ENCODE measurements around the gene IL11.

The IL11 gene

DNA sequence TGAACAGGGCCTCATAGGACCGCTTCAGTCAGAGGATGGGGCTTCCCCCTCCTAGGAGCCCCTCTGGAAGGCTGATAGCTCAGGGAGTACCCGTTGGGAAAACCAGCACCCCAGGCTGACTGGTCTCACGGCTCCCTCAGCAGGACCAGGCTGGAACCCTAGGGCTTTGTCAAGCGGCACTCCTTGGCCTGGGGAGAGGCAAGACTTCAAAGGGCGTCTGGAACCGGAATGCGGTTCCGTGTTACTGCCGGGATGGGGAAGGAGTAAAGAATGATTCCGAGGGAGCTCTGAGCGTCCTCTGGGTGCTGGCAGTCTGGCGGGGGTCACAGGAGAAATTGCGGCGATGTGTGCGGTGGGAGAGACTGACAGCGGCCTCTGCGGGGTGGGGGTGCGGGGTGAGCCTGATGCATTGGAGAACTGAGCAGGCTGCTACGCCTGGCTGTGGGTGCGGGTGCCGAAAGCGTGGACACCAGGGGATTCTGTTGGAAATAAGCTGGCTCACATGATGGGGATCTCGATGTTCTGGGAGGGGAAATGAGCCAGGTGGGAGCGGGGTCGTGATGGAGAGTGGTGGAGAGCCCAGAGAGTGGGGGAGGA is 17.6 kb downstream of the IL11 start:
- Histone ChIP-seq H3K27ac (ENCODE audit: low read depth in 2 of 2, low read length in 2 of 2) (no peak overlapping the region), H3K36me3 (ENCODE audit: control insufficient read depth in 2 of 2, insufficient read depth in 2 of 2, low read length in 2 of 2) (no peaks in the 10 kb centered on the region), H3K27me3 (ENCODE audit: control insufficient read depth in 2 of 2, insufficient read depth in 2 of 2, low read length in 2 of 2) (peaks cover 15 to 17% of the 10 kb centered on the region in 2 donors), H3K9ac (ENCODE audit: low read depth in 1 of 2, low read length in 2 of 2) (no peak overlapping the region), H3K4me3 (ENCODE audit: low read length in 2 of 2) (peak overlapping the region in 1 of 2 donors; percentile 71), H3K9me3 (ENCODE audit: control insufficient read depth in 2 of 2, low read length in 2 of 2) (no peaks in the 10 kb centered on the region), H3K4me1 (ENCODE audit: control insufficient read depth in 2 of 2, insufficient read depth in 2 of 2, low read length in 2 of 2) (peaks cover 22 to 27% of the 10 kb centered on the region in 2 donors)

DNA sequence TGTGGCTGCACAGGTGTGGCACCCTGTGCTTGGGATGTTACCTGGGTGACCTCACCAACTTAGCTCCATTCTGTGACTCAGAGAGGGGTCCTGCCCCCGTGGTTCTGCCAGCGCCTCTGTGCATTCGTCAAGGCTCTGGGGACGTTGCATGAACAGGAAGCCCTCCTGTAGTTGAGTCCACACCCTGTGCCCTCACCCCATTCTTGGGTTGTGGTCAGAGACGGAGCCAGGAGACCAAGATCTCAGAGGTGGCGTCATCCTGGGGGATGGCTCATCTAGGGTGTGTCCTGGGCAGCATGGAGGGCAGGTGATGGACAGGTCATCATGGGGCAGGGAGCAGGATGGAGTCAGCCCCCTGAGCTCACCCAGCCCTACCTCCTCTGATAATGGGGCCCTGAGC is 18.2 kb downstream of the IL11 start:
- H3K27me3 ChIP-seq (ENCODE audit: control insufficient read depth in 2 of 2, insufficient read depth in 2 of 2, low read length in 2 of 2): peaks cover 15 to 17% of the 10 kb centered on the region in 2 donors
- peaks cover 22 to 27% of the 10 kb centered on the region in 2 donors for H3K4me1 ChIP-seq (ENCODE audit: control insufficient read depth in 2 of 2, insufficient read depth in 2 of 2, low read length in 2 of 2)

DNA sequence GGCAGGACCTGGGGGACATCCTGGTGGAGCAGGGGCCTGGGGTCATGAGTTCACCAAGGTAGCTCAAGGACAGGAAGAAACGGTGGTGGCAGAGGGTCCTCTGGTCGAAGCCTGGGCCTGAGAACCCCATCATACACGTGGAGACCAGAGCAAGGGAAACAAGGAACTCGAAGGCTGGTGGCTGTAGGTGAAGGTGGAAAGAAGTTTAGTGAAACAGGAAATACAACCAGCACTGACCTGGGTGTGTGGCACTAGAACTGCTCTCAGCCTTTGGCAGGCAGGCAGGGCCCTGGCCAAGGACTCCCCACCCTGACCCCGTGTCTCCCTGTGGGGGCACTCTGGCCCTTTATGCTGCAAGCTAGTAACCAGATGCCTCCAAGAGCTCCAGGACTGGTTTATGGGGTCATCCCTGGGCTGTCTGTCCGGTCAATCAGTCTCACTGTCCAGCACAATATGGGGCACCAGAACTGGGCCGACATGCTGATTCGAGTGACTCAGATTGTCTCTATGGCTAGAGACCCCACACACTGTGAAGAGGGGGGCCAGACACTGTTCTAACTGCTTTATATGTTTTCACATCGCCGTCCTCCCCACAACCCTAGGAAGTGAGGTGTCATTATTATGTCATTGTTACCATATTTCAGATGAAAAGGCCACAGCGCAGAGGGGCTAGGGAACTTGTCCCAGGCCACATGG is 19.5 kb downstream of the IL11 start:
- Histone ChIP-seq H3K36me3 (ENCODE audit: control insufficient read depth in 2 of 2, insufficient read depth in 2 of 2, low read length in 2 of 2) (no peaks in the 10 kb centered on the region), H3K9ac (ENCODE audit: low read depth in 1 of 2, low read length in 2 of 2) (peak overlapping the region in 1 of 2 donors; percentile 6), H3K9me3 (ENCODE audit: control insufficient read depth in 2 of 2, low read length in 2 of 2) (no peaks in the 10 kb centered on the region), H3K4me1 (ENCODE audit: control insufficient read depth in 2 of 2, insufficient read depth in 2 of 2, low read length in 2 of 2) (peaks cover 26 to 33% of the 10 kb centered on the region in 2 donors), H3K27me3 (ENCODE audit: control insufficient read depth in 2 of 2, insufficient read depth in 2 of 2, low read length in 2 of 2) (peaks cover 15 to 17% of the 10 kb centered on the region in 2 donors), H3K27ac (ENCODE audit: low read depth in 2 of 2, low read length in 2 of 2) (peak overlapping the region; percentile 14 to 52), H3K4me3 (ENCODE audit: low read length in 2 of 2) (no peak overlapping the region)

More for the DNA sequence above, 18.2 kb downstream of the IL11 start:
- Histone ChIP-seq H3K27ac (ENCODE audit: low read depth in 2 of 2, low read length in 2 of 2) (no peak overlapping the region), H3K36me3 (ENCODE audit: control insufficient read depth in 2 of 2, insufficient read depth in 2 of 2, low read length in 2 of 2) (no peaks in the 10 kb centered on the region), H3K9me3 (ENCODE audit: control insufficient read depth in 2 of 2, low read length in 2 of 2) (no peaks in the 10 kb centered on the region), H3K4me3 (ENCODE audit: low read length in 2 of 2) (no peak overlapping the region), H3K9ac (ENCODE audit: low read depth in 1 of 2, low read length in 2 of 2) (no peak overlapping the region)

DNA sequence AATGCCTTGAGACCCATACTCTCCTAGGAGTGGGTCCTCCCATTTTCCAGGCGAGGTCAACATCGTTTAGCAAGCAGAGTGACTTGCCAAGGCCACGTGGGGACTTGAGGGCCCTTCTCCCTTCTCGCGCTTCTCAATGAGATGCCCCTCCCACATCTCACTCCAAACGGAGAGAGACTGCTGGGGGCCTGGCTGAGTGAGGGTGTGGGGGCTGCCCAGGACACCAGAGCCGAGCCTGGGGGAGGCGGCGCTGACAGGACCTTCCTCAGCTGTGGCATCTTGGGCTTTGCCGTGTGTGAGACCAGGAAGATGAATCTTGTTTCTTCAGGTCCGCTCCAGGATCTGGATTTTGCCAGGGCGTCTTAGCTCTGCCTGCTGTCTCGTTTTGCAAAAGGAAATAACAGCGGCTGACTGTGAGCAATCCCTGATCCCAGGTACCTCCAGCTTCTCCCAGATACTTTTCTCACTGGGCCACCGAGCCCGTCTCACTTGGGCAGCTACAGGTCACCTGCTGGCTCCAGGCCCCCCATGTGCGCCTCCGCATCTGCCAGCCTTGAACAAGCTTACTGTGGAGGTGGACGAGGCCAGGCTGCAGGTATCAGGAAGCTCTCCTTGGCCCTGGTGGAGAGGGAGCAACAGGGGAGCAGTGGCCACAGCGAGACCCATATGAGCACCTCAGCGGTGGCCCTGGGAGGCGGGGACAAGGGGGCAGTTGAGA is 21.8 kb downstream of the IL11 start:
- no peak overlapping the region for H3K9ac ChIP-seq (ENCODE audit: low read depth in 1 of 2, low read length in 2 of 2)
- H3K4me3 ChIP-seq (ENCODE audit: low read length in 2 of 2): no peak overlapping the region
- peaks cover 12 to 17% of the 10 kb centered on the region in 2 donors for H3K27me3 ChIP-seq (ENCODE audit: control insufficient read depth in 2 of 2, insufficient read depth in 2 of 2, low read length in 2 of 2)
- H3K27ac ChIP-seq (ENCODE audit: low read depth in 2 of 2, low read length in 2 of 2): no peak overlapping the region
- peaks cover 25 to 34% of the 10 kb centered on the region in 2 donors for H3K4me1 ChIP-seq (ENCODE audit: control insufficient read depth in 2 of 2, insufficient read depth in 2 of 2, low read length in 2 of 2)
- H3K9me3 ChIP-seq (ENCODE audit: control insufficient read depth in 2 of 2, low read length in 2 of 2): no peaks in the 10 kb centered on the region
- H3K36me3 ChIP-seq (ENCODE audit: control insufficient read depth in 2 of 2, insufficient read depth in 2 of 2, low read length in 2 of 2): peaks cover 0 to 4% of the 10 kb centered on the region in 2 donors

DNA sequence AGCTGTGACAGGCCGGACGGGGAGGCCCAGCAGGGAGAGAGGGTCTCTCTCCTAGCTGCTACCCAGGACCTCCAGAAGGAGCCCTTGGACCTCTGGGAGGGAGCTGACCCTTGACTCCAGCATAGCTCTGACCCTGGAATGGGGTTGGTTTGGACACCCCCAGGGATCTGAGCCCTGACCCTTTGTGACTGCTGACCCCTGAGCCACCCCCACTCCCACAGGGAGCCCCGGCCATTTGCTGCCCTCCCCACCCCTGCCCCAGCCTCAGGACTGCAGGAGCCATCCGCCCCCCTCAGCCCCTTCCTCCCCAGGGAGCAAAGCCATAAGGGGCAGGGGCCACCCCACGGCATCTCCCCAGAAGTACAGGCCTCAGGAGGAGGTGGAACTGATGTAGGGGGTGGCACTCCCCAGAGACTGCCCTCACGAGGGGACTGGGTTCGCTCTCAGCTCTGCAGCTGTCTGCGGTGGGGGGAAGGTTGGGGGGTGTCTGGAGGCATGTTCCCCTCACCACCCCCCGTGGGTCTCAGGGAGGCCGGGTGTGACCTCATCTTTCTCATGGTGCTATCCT is 22.7 kb downstream of the IL11 start:
- peaks cover 16 to 24% of the 10 kb centered on the region in 2 donors for H3K4me1 ChIP-seq (ENCODE audit: control insufficient read depth in 2 of 2, insufficient read depth in 2 of 2, low read length in 2 of 2)
- H3K9ac ChIP-seq (ENCODE audit: low read depth in 1 of 2, low read length in 2 of 2): no peak overlapping the region
- peaks cover 0 to 8% of the 10 kb centered on the region in 2 donors for H3K36me3 ChIP-seq (ENCODE audit: control insufficient read depth in 2 of 2, insufficient read depth in 2 of 2, low read length in 2 of 2)
- H3K4me3 ChIP-seq (ENCODE audit: low read length in 2 of 2): no peak overlapping the region
- no peaks in the 10 kb centered on the region for H3K9me3 ChIP-seq (ENCODE audit: control insufficient read depth in 2 of 2, low read length in 2 of 2)
- no peak overlapping the region for H3K27ac ChIP-seq (ENCODE audit: low read depth in 2 of 2, low read length in 2 of 2)
- peaks cover 5 to 7% of the 10 kb centered on the region in 2 donors for H3K27me3 ChIP-seq (ENCODE audit: control insufficient read depth in 2 of 2, insufficient read depth in 2 of 2, low read length in 2 of 2)

DNA sequence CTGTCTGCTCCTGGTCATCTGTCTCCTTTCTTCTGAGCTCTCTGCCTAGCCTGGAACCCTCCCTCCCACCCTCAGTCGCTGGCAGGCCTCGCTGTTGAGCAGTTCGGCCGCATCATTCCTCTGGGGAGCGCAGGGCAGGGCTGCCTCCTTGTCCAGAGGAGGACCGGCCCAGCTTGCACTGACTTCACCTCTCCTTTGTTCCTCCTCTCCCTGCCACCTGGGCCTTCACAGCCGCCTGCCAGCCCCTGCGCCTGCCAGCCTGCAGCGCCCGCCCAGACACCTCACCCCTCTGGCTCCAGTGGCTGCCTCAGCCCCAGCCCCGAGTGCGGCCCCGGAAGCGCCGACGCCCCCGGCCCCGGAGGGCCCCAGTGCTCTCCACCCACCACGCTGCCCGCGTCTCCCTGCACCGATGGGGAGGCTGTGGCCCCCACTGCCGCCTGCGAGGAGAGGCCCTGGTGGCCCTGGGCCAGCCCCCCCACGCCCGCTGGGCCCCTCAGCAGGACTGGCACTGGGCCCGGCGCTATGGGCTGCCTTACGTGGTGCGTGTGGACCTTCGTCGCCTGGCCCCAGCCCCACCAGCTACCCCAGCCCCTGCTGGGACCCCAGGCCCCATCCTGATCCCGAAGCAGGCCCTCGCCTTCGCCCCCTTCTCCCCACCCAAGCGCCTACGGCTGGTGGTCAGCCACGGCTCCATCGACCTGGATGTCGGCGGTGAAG is 23.4 kb downstream of the IL11 start:
- Histone ChIP-seq H3K4me3 (ENCODE audit: low read length in 2 of 2) (no peak overlapping the region), H3K27me3 (ENCODE audit: control insufficient read depth in 2 of 2, insufficient read depth in 2 of 2, low read length in 2 of 2) (peaks cover 0 to under 1% of the 10 kb centered on the region in 2 donors), H3K27ac (ENCODE audit: low read depth in 2 of 2, low read length in 2 of 2) (no peak overlapping the region), H3K36me3 (ENCODE audit: control insufficient read depth in 2 of 2, insufficient read depth in 2 of 2, low read length in 2 of 2) (peaks cover 0 to 8% of the 10 kb centered on the region in 2 donors), H3K9me3 (ENCODE audit: control insufficient read depth in 2 of 2, low read length in 2 of 2) (no peaks in the 10 kb centered on the region), H3K9ac (ENCODE audit: low read depth in 1 of 2, low read length in 2 of 2) (no peak overlapping the region), H3K4me1 (ENCODE audit: control insufficient read depth in 2 of 2, insufficient read depth in 2 of 2, low read length in 2 of 2) (peaks cover 13 to 20% of the 10 kb centered on the region in 2 donors)

DNA sequence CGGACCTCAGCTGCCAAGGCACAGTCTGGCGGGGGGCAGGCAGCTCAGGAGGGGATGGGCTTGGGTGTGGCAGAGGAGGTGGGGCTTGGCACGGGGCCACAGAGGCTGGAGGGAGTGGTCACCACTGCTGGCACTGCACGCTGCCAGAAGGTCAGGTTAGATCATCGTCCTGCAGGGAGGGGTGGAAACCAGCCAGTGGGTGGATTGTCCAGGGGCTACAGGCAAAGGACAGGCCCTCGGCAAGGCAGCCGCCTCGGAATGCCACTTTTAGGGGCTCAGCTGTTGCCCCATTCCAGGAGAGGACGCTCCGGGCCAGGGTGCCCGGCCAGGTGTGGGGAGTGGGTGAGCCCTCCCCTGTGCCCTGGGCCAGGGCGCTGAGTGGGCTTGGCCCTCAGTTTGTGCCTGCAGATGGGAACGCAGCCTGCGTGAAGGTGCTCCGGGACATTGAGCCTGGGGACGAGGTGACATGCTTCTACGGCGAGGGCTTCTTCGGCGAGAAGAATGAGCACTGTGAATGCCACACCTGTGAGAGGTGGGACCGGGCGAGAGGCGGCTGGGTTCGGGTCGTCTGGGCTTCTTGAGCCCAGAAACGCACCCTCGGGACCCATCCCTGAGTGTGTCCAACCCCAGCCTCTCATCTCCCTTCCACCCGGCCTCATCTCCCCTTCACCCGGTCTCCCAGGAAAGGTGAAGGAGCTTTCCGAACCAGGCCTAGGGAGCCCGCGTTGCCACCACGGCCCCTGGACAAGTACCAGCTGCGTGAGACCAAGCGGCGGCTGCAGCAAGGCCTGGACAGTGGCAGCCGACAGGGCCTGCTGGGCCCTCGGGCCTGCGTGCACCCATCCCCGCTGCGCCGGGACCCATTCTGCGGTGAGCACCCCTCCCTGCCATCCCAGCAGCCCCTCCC is 24.2 kb downstream of the IL11 start:
- Histone ChIP-seq H3K9me3 (ENCODE audit: control insufficient read depth in 2 of 2, low read length in 2 of 2) (no peaks in the 10 kb centered on the region), H3K27me3 (ENCODE audit: control insufficient read depth in 2 of 2, insufficient read depth in 2 of 2, low read length in 2 of 2) (no peaks in the 10 kb centered on the region), H3K4me3 (ENCODE audit: low read length in 2 of 2) (no peak overlapping the region), H3K36me3 (ENCODE audit: control insufficient read depth in 2 of 2, insufficient read depth in 2 of 2, low read length in 2 of 2) (peaks cover 0 to 8% of the 10 kb centered on the region in 2 donors), H3K27ac (ENCODE audit: low read depth in 2 of 2, low read length in 2 of 2) (no peak overlapping the region), H3K9ac (ENCODE audit: low read depth in 1 of 2, low read length in 2 of 2) (no peak overlapping the region), H3K4me1 (ENCODE audit: control insufficient read depth in 2 of 2, insufficient read depth in 2 of 2, low read length in 2 of 2) (peaks cover 17 to 24% of the 10 kb centered on the region in 2 donors)

DNA sequence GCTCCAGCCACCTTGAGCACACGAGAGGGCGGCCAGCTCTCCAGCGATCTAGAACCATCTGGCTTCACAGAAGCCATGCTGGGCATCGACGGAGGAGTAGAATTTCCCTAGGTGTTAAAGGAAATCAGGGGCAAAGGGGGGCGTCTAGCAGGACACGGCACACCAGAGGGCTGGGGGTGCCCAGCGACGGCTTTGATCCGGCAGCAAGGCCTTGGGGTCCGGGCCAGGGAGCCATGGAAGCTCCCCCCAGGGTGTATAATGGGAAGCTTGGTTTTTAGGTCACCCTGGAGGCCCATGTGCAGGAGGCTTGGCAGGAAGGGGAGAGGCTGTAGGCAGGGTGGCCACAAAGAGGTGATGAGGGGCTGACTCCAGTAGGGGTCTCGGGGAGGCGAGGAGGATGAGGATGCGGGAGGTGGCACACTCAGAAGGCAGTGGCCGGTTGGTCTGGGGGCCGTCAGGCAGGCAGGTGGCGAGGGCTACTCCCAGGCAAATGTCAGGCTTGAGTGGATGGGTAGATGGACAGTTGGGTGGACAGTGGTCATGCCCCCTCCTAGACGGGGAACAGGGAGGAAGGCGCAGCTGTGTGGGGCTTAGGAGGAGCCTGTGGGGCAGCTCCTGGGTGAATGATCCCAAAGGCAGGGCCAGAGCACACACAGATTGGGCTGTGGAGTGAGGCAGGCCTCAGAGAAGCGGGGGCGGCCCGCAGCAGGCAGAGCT is 25.0 kb downstream of the IL11 start:
- H3K9me3 ChIP-seq (ENCODE audit: control insufficient read depth in 2 of 2, low read length in 2 of 2): no peaks in the 10 kb centered on the region
- H3K27ac ChIP-seq (ENCODE audit: low read depth in 2 of 2, low read length in 2 of 2): no peak overlapping the region
- peaks cover 19 to 25% of the 10 kb centered on the region in 2 donors for H3K4me1 ChIP-seq (ENCODE audit: control insufficient read depth in 2 of 2, insufficient read depth in 2 of 2, low read length in 2 of 2)
- no peaks in the 10 kb centered on the region for H3K27me3 ChIP-seq (ENCODE audit: control insufficient read depth in 2 of 2, insufficient read depth in 2 of 2, low read length in 2 of 2)
- no peak overlapping the region for H3K4me3 ChIP-seq (ENCODE audit: low read length in 2 of 2)
- H3K9ac ChIP-seq (ENCODE audit: low read depth in 1 of 2, low read length in 2 of 2): no peak overlapping the region
- H3K36me3 ChIP-seq (ENCODE audit: control insufficient read depth in 2 of 2, insufficient read depth in 2 of 2, low read length in 2 of 2): peaks cover 0 to 8% of the 10 kb centered on the region in 2 donors
